GM10266 (cell line): Measurements from ENCODE around the gene TACC2.
"Not testable (repeated sequence)": the region's sequence is repeated elsewhere in the genome, so short reads cannot be mapped to it uniquely, and the experiment has no call there.

Source experiments
- DNase-seq: peaks from one replicate; pipeline ENCODE4 v3.0.0; 2012; ENCODE audit errors: extremely low spot score
- TF ChIP-seq, protein P1 (sequence below): IDR thresholded peaks from 2 replicates; pipeline ENCODE4 v1.5.1; 2012; ENCODE audit warnings: mild to moderate bottlenecking, low read depth; ENCODE audit not compliant: control insufficient read depth, insufficient read depth; ENCODE audit errors: missing control alignments

Gene TACC2

GRCh38 chr10:122199689-122200088, 210.7 kb downstream of the TACC2 start:
- no peak for DNase-seq
- TF ChIP-seq, protein P1, sequence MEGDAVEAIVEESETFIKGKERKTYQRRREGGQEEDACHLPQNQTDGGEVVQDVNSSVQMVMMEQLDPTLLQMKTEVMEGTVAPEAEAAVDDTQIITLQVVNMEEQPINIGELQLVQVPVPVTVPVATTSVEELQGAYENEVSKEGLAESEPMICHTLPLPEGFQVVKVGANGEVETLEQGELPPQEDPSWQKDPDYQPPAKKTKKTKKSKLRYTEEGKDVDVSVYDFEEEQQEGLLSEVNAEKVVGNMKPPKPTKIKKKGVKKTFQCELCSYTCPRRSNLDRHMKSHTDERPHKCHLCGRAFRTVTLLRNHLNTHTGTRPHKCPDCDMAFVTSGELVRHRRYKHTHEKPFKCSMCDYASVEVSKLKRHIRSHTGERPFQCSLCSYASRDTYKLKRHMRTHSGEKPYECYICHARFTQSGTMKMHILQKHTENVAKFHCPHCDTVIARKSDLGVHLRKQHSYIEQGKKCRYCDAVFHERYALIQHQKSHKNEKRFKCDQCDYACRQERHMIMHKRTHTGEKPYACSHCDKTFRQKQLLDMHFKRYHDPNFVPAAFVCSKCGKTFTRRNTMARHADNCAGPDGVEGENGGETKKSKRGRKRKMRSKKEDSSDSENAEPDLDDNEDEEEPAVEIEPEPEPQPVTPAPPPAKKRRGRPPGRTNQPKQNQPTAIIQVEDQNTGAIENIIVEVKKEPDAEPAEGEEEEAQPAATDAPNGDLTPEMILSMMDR: no peak

- DNase-seq: no peak
- TF ChIP-seq, protein P1: no peak
Observed at GRCh38 chr10:122201401-122201800, 212.4 kb downstream of the TACC2 start.

GRCh38 chr10:122203180-122203579, 214.2 kb downstream of the TACC2 start:
- not testable (repeated sequence) for DNase-seq

GRCh38 chr10:122204691-122205489, 215.9 kb downstream of the TACC2 start:
- no peak for DNase-seq
- TF ChIP-seq, protein P1: no peak

GRCh38 chr10:122206471-122207065, 217.6 kb downstream of the TACC2 start:
- no peak for DNase-seq
- TF ChIP-seq, protein P1: no peak

GRCh38 chr10:122207163-122207562, 218.2 kb downstream of the TACC2 start:
- DNase-seq: no peak
- TF ChIP-seq, protein P1: no peak

- DNase-seq: no peak
Observed at GRCh38 chr10:122207596-122207995, 218.6 kb downstream of the TACC2 start.

More at GRCh38 chr10:122207596-122207995, 218.6 kb downstream of the TACC2 start:
- TF ChIP-seq, protein P1: no peak
